HL-60 (cell line): ENCODE data around the gene SRSF4.

ENCODE experiments used
- CTCF ChIP-seq: IDR thresholded peaks from one replicate; pipeline ENCODE4 v1.5.1; 2011; ENCODE audit warnings: low read length, control low read depth, inconsistent platforms; ENCODE audit not compliant: insufficient read depth
- GABPA ChIP-seq: IDR thresholded peaks from 2 replicates; pipeline ENCODE4 v1.6.1; 2012; ENCODE audit warnings: low read depth
- POLR2AphosphoS5 ChIP-seq: IDR thresholded peaks from 2 replicates; pipeline ENCODE4 v1.6.1; 2012; ENCODE audit warnings: low read depth
- REST ChIP-seq: IDR thresholded peaks from 2 replicates; pipeline ENCODE4 v1.6.1; 2012; ENCODE audit warnings: low read depth; ENCODE audit not compliant: insufficient replicate concordance
- SPI1 ChIP-seq: IDR thresholded peaks from 2 replicates; pipeline ENCODE4 v1.6.1; 2012; ENCODE audit warnings: low read depth, mild to moderate bottlenecking, borderline replicate concordance

GRCh38 chr1:29113413-29114117 lies 68.1 kb downstream of the SRSF4 start:
- TF ChIP-seq POLR2AphosphoS5, result no peak
- no peak for TF ChIP-seq CTCF
- TF ChIP-seq REST, result no peak
- TF ChIP-seq GABPA, result no peak
- TF ChIP-seq SPI1, result no peak
